ENCODE measurements around the gene TUBE1.
A peak's percentile ranks its signal among the peaks of the same experiment; 100 is the strongest.

Gene TUBE1

DNA sequence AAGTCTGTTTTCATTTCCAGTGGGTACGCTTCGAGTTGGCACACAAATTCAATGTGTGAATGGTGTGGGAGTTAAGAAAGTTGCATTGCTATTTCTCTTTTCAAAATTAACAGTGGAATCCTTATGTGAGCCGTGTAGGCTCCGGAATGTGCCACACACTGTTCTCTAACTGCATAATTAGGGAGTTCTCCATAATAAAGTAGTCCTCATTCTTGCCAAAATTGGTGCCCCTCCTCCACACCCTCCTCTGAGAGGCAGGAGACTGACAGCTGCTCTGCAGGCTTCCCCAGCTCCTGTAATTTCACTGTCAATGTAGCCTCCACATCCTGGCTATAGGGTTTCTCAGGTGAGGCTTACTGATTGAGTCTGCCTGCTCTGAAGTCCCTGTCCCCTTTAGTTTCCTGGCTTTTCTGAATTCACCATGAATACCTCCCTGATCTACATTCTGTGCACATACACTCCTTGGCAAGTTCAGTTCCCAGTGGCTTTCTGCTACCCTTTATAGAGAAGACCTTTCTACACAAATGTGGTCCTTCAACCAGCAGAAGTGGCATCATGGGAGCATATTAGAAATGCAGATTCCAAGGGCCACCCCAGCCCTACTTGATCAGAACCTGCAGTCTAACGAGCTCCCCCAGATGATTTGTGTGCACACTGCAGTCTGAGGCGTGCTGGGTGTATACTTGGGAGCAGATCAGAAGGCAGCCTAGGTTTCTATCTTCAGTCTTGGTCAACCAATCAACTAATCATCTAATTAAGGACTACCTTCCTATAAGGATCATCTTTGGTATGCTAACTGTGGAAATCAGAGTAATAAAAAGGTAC, 53.3 kb downstream of the TUBE1 start:
- H3K27ac Mint-ChIP-seq = no peak overlapping the region
- peaks cover 35% of the 10 kb centered on the region for H3K4me1 Mint-ChIP-seq (ENCODE audit: low read depth)
- no peaks in the 10 kb centered on the region for H3K9me3 Mint-ChIP-seq
- no peak overlapping the region for H3K4me3 Mint-ChIP-seq
- H3K36me3 Mint-ChIP-seq (ENCODE audit: low read depth) = no peaks in the 10 kb centered on the region
- H3K27me3 Mint-ChIP-seq (ENCODE audit: low read depth) = no peaks in the 10 kb centered on the region

DNA sequence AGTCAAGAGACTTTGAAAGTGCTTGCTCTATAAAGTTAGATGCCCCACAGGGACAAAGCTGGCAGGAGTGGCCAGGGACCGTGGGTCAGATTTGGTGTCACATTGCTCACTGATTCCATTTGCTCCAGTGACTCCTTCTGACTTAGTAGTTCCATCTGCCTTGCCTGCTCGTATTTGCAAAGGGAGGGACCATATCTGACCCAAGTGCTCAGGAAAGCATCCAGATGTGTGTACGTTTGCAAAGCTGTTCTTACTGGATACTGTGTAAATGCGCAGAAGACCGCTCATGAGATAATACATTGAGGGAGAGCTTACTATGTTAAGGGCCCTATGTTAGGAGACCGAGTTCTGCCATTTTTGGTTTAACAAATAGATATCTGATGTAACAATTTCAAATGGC, 54.6 kb downstream of the TUBE1 start:
- peaks cover 45% of the 10 kb centered on the region for H3K4me1 Mint-ChIP-seq (ENCODE audit: low read depth)
- H3K9me3 Mint-ChIP-seq = no peaks in the 10 kb centered on the region
- H3K4me3 Mint-ChIP-seq = no peak overlapping the region
- H3K27me3 Mint-ChIP-seq (ENCODE audit: low read depth) = no peaks in the 10 kb centered on the region
- peaks cover 1% of the 10 kb centered on the region for H3K36me3 Mint-ChIP-seq (ENCODE audit: low read depth)
- no peak overlapping the region for H3K27ac Mint-ChIP-seq

GRCh38 chr6:112031960-112032359, 55.3 kb downstream of the TUBE1 start:
- no peak overlapping the region for H3K4me3 Mint-ChIP-seq
- no peaks in the 10 kb centered on the region for H3K27me3 Mint-ChIP-seq (ENCODE audit: low read depth)
- peaks cover 52% of the 10 kb centered on the region for H3K4me1 Mint-ChIP-seq (ENCODE audit: low read depth)
- peaks cover 2% of the 10 kb centered on the region for H3K36me3 Mint-ChIP-seq (ENCODE audit: low read depth)
- no peaks in the 10 kb centered on the region for H3K9me3 Mint-ChIP-seq
- no peak overlapping the region for H3K27ac Mint-ChIP-seq

DNA sequence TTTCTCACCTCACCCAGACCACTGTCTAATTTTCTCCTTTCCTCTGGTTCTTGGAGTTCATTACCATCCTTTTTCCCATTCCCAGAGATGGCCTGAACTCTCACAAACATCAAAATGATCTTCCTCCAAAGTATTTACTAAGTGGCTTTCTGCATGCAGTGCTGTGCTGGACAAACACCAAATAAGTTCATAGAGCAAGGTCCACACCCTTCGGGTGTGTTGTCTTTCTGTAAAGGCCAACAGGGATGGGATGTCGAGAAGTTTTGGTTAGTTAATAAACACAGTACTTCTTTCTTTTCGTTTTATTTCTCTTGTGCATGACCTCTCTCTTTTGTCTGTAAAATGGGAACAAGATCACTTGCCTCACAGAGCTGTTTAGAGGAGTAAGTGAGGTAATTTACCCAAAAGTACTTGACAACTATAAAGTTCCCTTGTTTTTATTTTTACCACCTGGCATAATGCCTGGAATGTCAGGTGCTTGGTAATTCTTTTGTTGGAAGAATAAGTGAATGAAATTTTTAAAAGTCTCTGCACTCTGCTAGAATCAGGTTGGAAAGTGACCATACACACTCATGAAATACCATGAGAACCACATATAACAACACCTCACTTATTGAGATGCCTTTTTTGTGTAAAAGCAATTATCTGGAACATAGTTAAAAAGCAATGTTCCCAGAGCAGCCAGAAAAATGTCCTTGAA, 56.2 kb downstream of the TUBE1 start:
- Mint-ChIP-seq H3K4me3 (no peak overlapping the region), H3K9me3 (peaks cover 4% of the 10 kb centered on the region), H3K27me3 (ENCODE audit: low read depth) (no peaks in the 10 kb centered on the region), H3K4me1 (ENCODE audit: low read depth) (peaks cover 54% of the 10 kb centered on the region), H3K36me3 (ENCODE audit: low read depth) (peaks cover 5% of the 10 kb centered on the region), H3K27ac (no peak overlapping the region)

DNA sequence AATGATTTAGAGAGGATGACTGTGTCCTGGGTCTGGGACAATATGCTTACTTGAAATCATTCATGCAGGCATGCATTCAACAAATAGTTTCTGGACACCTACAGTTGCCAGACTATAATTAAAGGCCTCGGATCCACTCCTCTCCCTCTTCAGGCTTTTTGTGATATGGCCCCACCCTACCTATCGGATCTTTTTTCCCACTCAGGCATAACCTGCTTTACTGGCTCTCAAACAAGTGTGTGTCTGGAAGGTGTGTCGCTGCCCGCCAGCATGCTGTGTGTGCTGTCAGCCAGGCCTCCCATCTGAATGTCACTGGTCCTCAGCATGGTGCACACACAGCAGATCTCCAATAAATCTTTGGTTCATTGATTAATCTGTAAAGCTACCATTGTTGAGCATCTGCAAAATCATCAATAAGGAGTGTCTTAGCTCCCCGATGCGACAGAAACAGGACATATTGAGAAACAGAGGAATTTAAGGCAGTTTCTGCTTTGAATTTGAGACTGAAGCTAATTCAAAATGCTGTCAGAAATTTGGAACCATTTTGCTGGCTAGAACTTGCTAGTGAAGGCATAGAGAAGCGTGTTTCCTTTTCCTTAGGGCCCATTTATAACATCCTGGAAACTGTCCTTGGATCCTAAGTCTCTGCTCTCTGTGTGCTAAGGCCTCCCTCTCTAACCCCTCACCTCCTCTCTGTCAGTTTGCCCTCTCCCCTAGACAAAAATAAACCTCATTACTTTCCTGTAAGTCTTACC, 56.9 kb downstream of the TUBE1 start:
- Mint-ChIP-seq H3K4me3 (no peak overlapping the region), H3K9me3 (peaks cover 4% of the 10 kb centered on the region), H3K27me3 (ENCODE audit: low read depth) (no peaks in the 10 kb centered on the region), H3K27ac (peak overlapping the region; percentile 26), H3K4me1 (ENCODE audit: low read depth) (peaks cover 47% of the 10 kb centered on the region), H3K36me3 (ENCODE audit: low read depth) (peaks cover 5% of the 10 kb centered on the region)

GRCh38 chr6:112029045-112029822, 58.0 kb downstream of the TUBE1 start:
- H3K27me3 Mint-ChIP-seq (ENCODE audit: low read depth) = no peaks in the 10 kb centered on the region
- peaks cover 10% of the 10 kb centered on the region for H3K9me3 Mint-ChIP-seq
- peaks cover 42% of the 10 kb centered on the region for H3K4me1 Mint-ChIP-seq (ENCODE audit: low read depth)
- H3K36me3 Mint-ChIP-seq (ENCODE audit: low read depth) = peaks cover 10% of the 10 kb centered on the region
- peak overlapping the region; percentile 84 for H3K27ac Mint-ChIP-seq
- peak overlapping the region; percentile 16 for H3K4me3 Mint-ChIP-seq

- H3K4me3 Mint-ChIP-seq = peak overlapping the region; percentile 70
- peaks cover 15% of the 10 kb centered on the region for H3K36me3 Mint-ChIP-seq (ENCODE audit: low read depth)
- H3K4me1 Mint-ChIP-seq (ENCODE audit: low read depth) = peaks cover 33% of the 10 kb centered on the region
- no peaks in the 10 kb centered on the region for H3K27me3 Mint-ChIP-seq (ENCODE audit: low read depth)
- H3K27ac Mint-ChIP-seq = peak overlapping the region; percentile 92
- peaks cover 19% of the 10 kb centered on the region for H3K9me3 Mint-ChIP-seq
Observed at GRCh38 chr6:112027942-112028674, 59.2 kb downstream of the TUBE1 start.

DNA sequence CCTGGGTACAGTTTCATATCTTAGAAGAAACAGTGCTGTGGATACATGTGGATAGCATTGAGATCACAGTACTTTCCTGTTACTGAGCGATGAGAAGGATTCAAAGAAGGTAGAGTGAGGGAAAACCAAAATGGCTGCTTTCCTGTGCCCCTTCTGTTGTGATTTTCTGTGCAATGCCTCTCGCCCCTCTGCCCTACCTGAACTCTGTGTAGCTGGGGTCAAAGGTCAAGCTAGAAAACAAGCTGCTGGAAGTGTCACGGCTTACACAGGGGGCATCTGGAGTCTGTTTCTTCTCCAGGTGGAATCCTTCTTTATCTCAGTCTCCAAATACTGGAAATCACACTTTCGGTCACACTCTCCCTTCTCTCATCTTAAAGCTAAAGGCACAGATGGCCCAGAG, 60.3 kb downstream of the TUBE1 start:
- Mint-ChIP-seq H3K9me3 (peaks cover 19% of the 10 kb centered on the region), H3K27ac (peak overlapping the region; percentile 92), H3K4me3 (no peak overlapping the region), H3K4me1 (ENCODE audit: low read depth) (peaks cover 38% of the 10 kb centered on the region), H3K36me3 (ENCODE audit: low read depth) (peaks cover 15% of the 10 kb centered on the region), H3K27me3 (ENCODE audit: low read depth) (no peaks in the 10 kb centered on the region)

GRCh38 chr6:112024464-112024863, 62.8 kb downstream of the TUBE1 start:
- H3K4me3 Mint-ChIP-seq = no peak overlapping the region
- H3K27ac Mint-ChIP-seq = no peak overlapping the region

GRCh38 chr6:112022749-112023148, 64.5 kb downstream of the TUBE1 start:
- Mint-ChIP-seq H3K4me1 (ENCODE audit: low read depth) (peaks cover 20% of the 10 kb centered on the region), H3K36me3 (ENCODE audit: low read depth) (peaks cover 14% of the 10 kb centered on the region), H3K27ac (no peak overlapping the region), H3K27me3 (ENCODE audit: low read depth) (no peaks in the 10 kb centered on the region), H3K4me3 (no peak overlapping the region), H3K9me3 (peaks cover 19% of the 10 kb centered on the region)

More at GRCh38 chr6:112024464-112024863, 62.8 kb downstream of the TUBE1 start:
- H3K36me3 Mint-ChIP-seq (ENCODE audit: low read depth) = peaks cover 15% of the 10 kb centered on the region
- H3K4me1 Mint-ChIP-seq (ENCODE audit: low read depth) = peaks cover 31% of the 10 kb centered on the region
- H3K9me3 Mint-ChIP-seq = peaks cover 19% of the 10 kb centered on the region
- H3K27me3 Mint-ChIP-seq (ENCODE audit: low read depth) = no peaks in the 10 kb centered on the region

DNA sequence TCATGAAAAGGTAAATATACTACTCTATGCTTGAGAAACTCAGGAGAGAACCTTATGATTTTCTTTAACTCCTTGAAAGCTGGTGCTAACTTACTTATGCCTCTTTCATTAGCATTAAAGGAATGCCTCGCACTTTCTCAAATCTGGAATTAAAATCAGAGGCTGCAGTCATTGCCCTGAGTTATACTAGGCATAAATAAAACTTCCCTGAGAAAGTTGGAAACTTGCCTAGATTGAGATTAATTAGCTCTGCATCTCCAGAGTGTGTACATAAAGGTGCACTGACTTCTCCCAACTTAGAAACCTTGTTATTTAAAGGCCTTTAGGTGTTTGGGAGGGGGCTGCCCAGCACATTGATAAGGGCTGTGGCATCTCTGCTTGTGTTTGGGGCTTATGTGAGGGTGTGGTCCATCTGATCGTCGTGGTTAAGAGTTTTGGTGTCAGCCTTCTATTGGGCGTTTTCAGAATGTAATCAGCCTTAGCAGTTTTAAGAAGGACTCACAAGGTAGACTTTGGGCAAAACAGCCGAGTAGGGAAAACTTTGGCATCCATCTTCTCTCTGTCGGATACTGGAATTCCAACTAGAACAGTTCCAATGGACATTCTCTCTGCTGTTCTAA, 65.5 kb downstream of the TUBE1 start:
- Mint-ChIP-seq H3K36me3 (ENCODE audit: low read depth) (peaks cover 12% of the 10 kb centered on the region), H3K9me3 (peaks cover 19% of the 10 kb centered on the region), H3K4me1 (ENCODE audit: low read depth) (peaks cover 22% of the 10 kb centered on the region), H3K27ac (no peak overlapping the region), H3K4me3 (no peak overlapping the region), H3K27me3 (ENCODE audit: low read depth) (no peaks in the 10 kb centered on the region)
